ENCODE data around the gene AMER2. TPM values are rescaled to one million over a fixed set of nuclear protein-coding genes. Genes with fewer than 3 reads are reported as not detected.

Gene AMER2
- total RNA-seq, 2 experiments from 2014 or later: not detected

DNA sequence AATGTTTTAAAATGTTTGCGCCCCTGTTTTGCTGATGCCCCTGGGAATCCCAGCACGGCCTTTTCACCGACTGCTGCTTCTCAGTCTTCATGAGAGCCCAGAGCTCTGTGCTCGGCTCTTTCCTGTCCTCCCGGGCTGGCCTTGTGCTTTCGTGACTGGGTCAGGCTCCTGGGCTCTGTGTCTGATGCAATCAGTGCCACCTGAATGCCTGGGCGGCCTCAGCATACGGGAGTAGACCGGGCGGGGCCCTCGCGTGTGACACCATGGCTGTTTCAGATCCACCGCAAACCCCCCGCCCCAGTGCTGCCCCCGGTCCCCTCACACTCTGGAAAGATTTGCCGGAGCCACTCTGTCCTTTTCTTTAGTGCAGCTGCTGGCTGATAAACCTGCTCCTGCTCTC is 54.8 kb downstream of the AMER2 start:
- Histone ChIP-seq H3K9me3 (ENCODE audit: control insufficient read depth in 1 of 2, insufficient read depth in 1 of 2, low read length in 2 of 2) (peaks cover 0 to 4% of the 10 kb centered on the region in 2 experiments), H3K4me1 (ENCODE audit: insufficient read depth, low read length) (peaks cover 3% of the 10 kb centered on the region), H3K36me3 (ENCODE audit: insufficient read depth, low read length) (no peaks in the 10 kb centered on the region), H3K27ac (ENCODE audit: low read depth in 1 of 2, low read length in 2 of 2) (no peak overlapping the region), H3K27me3 (ENCODE audit: control insufficient read depth in 1 of 2, insufficient read depth in 2 of 2, low read length in 2 of 2) (peaks cover 3 to 19% of the 10 kb centered on the region in 2 experiments), H3K4me3 (ENCODE audit: low read length) (no peak overlapping the region)
- H3K9me3 Mint-ChIP-seq: peaks cover 3% of the 10 kb centered on the region
- DNase-seq: no peak
- ChIA-PET CTCF (no interaction called here), POLR2A (no interaction called here)
- intact Hi-C loops (cut with DNase I, micrococcal nuclease): loop anchor here in 1 of 2 experiments (10.0 kb wide), 1 partner anchor 113 kb away; no protein-coding TSS in a partner anchor
- no peaks in the 10 kb centered on the region for H3K36me3 Mint-ChIP-seq (ENCODE audit: low read depth)
- no peaks in the 10 kb centered on the region for H3K4me1 Mint-ChIP-seq (ENCODE audit: low read depth)
- ATAC-seq (ENCODE audit: poor library complexity): no peak
- H3K27ac Mint-ChIP-seq: no peak overlapping the region
- peaks cover 58% of the 10 kb centered on the region for H3K27me3 Mint-ChIP-seq
- H3K4me3 Mint-ChIP-seq: no peak overlapping the region
- TF ChIP-seq CTCF (IDR thresholded peaks at IDR 0.05): no peak

GRCh38 chr13:25116044-25116443 is 56.0 kb downstream of the AMER2 start:
- peaks cover 0 to 4% of the 10 kb centered on the region in 2 experiments for H3K9me3 ChIP-seq (ENCODE audit: control insufficient read depth in 1 of 2, insufficient read depth in 1 of 2, low read length in 2 of 2)
- Mint-ChIP-seq H3K9me3 (no peaks in the 10 kb centered on the region), H3K4me1 (ENCODE audit: low read depth) (no peaks in the 10 kb centered on the region), H3K27ac (no peak overlapping the region), H3K36me3 (ENCODE audit: low read depth) (no peaks in the 10 kb centered on the region), H3K27me3 (peaks cover 53% of the 10 kb centered on the region), H3K4me3 (no peak overlapping the region)
- DNase-seq (no peak), ATAC-seq (ENCODE audit: poor library complexity) (no peak)
- no peaks in the 10 kb centered on the region for H3K36me3 ChIP-seq (ENCODE audit: insufficient read depth, low read length)
- H3K27ac ChIP-seq (ENCODE audit: low read depth in 1 of 2, low read length in 2 of 2): no peak overlapping the region
- H3K4me3 ChIP-seq (ENCODE audit: low read length): no peak overlapping the region
- ChIA-PET CTCF (interaction anchor here (0.6 kb wide), 1 partner anchor 12 kb away, joined by 3 read pairs; no protein-coding TSS in a partner anchor), POLR2A (no interaction called here)
- peaks cover 3 to 15% of the 10 kb centered on the region in 2 experiments for H3K27me3 ChIP-seq (ENCODE audit: control insufficient read depth in 1 of 2, insufficient read depth in 2 of 2, low read length in 2 of 2)
- peaks cover 3% of the 10 kb centered on the region for H3K4me1 ChIP-seq (ENCODE audit: insufficient read depth, low read length)
- intact Hi-C loops (cut with DNase I, micrococcal nuclease): loop anchor here in 1 of 2 experiments (10.0 kb wide), 1 partner anchor 111 kb away; no protein-coding TSS in a partner anchor
- no peak for TF ChIP-seq CTCF (IDR thresholded peaks at IDR 0.05)

- CTCF ChIA-PET: interaction anchor here (0.6 to 1.4 kb wide), 2 partner anchors 8 to 119 kb away, joined by 3 read pairs; no protein-coding TSS in a partner anchor
These were observed 57.9 kb downstream of the AMER2 start for GRCh38 chr13:25114220-25114619.

More at GRCh38 chr13:25114220-25114619, 57.9 kb downstream of the AMER2 start:
- no peaks in the 10 kb centered on the region for H3K36me3 Mint-ChIP-seq (ENCODE audit: low read depth)
- TF ChIP-seq CTCF (IDR thresholded peaks at IDR 0.05): peak; percentile 69
- no peak overlapping the region for H3K27ac Mint-ChIP-seq
- H3K4me1 Mint-ChIP-seq (ENCODE audit: low read depth): no peaks in the 10 kb centered on the region
- Histone ChIP-seq H3K4me1 (ENCODE audit: insufficient read depth, low read length) (peaks cover 3% of the 10 kb centered on the region), H3K4me3 (ENCODE audit: low read length) (no peak overlapping the region), H3K27me3 (ENCODE audit: control insufficient read depth in 1 of 2, insufficient read depth in 2 of 2, low read length in 2 of 2) (peaks cover 3 to 7% of the 10 kb centered on the region in 2 experiments), H3K9me3 (ENCODE audit: control insufficient read depth in 1 of 2, insufficient read depth in 1 of 2, low read length in 2 of 2) (no peaks in the 10 kb centered on the region), H3K27ac (ENCODE audit: low read depth in 1 of 2, low read length in 2 of 2) (no peak overlapping the region), H3K36me3 (ENCODE audit: insufficient read depth, low read length) (no peaks in the 10 kb centered on the region)
- DNase-seq (peak in 13 of 14 experiments; percentile 10 to 61 (median 39)), ATAC-seq (ENCODE audit: poor library complexity) (peak; percentile 69)
- H3K9me3 Mint-ChIP-seq: no peaks in the 10 kb centered on the region
- no peak overlapping the region for H3K4me3 Mint-ChIP-seq
- intact Hi-C loops (cut with DNase I, micrococcal nuclease): loop anchor here (1.0 to 10.0 kb wide), 2 partner anchors 109 to 119 kb away; no protein-coding TSS in a partner anchor
- H3K27me3 Mint-ChIP-seq: peaks cover 49% of the 10 kb centered on the region
- POLR2A ChIA-PET: no interaction called here

Data from CD4-positive, alpha-beta T cell (primary cell).